GM18873 (cell line): ENCODE measurements around the gene SLC17A3.
A peak's percentile ranks its signal among the peaks of the same experiment; 100 is the strongest.

Source experiments
- ATAC-seq: cut with Tn5 transposase; IDR thresholded peaks from one replicate; pipeline ENCODE4 v1.9.1; 2021; ENCODE audit warnings: mild to moderate bottlenecking, moderate library complexity, moderate number of reproducible peaks; ENCODE audit not compliant: unreplicated experiment, low FRiP score

SLC17A3 gene

DNA sequence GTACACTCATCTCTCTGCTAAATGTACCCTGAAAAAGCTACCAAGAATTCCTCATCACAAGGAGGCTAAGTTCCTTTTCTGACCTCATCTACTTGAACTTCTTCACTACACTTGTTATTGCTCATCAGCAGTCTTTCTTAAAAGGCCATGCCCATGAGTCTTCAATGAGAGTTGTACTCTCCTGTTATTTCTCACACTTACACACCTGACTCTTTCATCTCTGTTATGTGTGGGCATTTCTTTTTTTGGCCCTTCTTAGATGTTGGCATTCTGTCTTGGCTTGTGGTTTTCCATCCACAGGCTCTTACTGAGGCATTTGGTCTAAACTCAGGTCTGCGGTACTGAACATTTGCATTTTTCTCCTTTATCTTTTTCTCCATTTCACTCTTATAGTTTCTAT lies 31.5 kb downstream of the SLC17A3 start:
- ATAC-seq, result no peak

DNA sequence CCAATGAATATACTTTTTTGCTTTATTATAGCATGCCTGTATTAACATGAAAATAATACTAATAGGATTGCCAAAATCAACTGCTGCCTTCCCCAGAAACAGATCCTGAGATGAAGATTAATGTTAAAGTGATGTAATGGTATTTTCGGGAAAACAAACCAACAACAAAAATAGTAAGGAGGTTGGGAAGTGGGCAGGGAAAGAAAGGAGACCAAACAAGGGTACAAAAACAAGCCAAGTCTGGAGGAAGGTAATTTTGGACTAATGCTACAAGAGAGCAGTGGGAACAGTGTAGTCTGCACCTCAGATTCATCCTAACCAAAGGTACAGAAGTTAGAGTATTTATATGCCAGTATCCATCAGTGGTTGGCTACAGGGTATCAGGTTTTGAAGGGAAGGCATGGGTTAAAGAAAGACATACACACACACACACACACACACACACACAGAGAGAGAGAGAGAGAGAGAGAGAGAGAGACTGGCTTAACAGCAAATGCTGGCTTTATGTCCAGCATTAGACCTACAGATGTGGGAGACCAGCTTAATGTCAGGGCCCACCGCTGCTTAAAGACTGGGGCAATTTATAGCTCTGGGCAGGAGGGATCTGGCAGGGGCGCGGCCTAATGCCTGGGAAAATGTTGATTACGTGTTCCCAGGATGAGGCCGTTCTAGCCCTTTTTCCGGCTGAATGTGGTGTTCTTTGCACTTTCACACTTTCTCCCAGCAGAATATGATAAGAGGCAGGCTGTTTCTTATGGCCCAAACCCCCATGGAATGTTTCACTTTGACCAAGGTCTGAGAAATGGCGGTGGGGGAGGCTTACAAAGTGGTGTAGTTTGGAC lies 38.4 kb downstream of the SLC17A3 start:
- no peak for ATAC-seq

DNA sequence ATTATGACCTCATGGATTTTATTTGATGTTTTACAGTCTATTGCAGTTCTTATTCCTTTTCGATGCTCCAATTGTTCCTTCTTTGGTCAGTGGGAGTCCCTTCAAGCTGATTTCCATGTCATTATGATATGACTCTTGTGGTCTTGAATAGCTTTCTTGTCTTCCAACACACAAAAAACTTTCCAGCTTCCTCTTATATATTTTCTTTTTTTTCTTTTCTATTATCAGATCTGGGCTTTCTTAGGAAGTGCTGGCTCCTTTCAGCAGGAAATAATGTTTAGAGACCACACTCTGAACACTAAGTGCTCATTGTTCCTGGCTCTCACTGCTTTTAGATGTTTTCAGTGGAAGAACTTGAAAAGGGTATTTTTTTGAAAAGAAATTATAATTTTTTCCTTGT lies 39.1 kb downstream of the SLC17A3 start:
- ATAC-seq, result no peak

DNA sequence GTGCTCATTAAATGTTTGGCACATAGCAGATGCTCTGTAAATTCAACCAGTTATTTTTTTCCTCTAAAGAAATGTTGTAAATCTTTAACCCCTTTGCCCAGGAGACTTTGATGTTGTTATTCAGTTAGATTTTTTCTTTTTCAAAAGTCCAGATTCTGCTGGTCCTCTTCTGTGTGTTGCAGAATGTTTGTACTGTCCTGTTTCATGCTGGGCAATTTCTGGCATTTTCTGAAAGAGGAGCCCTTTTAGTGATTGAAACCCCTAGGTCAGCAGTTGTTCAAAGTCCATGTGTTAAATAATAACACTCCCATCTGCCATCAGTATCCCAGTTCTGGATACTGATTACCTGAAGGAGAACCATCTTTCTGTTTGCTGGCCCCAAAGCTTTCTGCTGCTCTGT lies 40.9 kb downstream of the SLC17A3 start:
- no peak for ATAC-seq

- ATAC-seq, result no peak
These were observed 41.4 kb downstream of the SLC17A3 start for GRCh38 chr6:25832670-25833069.

DNA sequence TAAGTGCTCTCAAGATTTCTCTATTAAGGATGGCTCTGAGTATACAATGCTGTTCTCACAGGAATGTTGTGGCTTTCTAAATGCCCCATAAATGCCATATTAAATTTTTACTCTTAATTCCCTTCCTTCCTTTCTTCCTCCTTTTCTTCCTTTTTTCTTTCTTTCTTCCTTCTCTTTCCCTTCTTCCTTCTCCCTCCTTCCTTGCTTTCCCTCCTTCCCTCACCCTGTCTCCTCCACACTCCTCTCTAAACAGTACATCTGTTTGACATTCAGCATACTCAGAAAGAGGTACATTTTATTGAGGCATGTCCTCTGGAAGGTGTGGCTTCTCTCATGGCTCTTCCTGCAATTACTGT lies 41.8 kb downstream of the SLC17A3 start:
- ATAC-seq, result no peak

- no peak for ATAC-seq
These were observed 42.3 kb downstream of the SLC17A3 start, which contains the start of gene SLC17A1 for GRCh38 chr6:25831532-25832306. TSS of gene SLC17A1 (minus strand) at chr6:25832052. CDS start at chr6:25830557, 1,495 bp downstream.

- ATAC-seq, result no peak
These were observed 43.6 kb downstream of the SLC17A3 start for GRCh38 chr6:25830458-25830857.

GRCh38 chr6:25829375-25829774 lies 44.7 kb downstream of the SLC17A3 start:
- ATAC-seq, result peak; percentile 55

GRCh38 chr6:25821341-25821740 lies 52.7 kb downstream of the SLC17A3 start:
- ATAC-seq, result no peak

DNA sequence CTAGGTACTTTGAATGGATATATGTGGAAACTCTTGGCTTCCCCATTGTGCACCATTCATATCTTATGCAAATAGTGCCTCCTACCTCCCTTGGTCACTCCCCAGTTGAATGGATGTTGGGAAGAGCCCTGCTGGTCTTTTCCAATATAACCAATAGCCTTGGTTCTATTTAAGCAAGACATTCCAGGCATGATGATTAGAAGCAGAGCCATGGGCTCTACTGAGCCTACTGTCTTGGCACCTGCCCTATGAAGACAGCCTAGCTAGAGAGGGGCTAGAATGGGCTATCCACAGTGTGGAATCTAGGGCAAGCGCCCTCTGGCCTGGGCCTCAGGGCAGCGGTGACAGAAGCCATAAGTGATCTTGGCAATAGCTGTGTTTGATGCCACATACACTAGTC lies 57.8 kb downstream of the SLC17A3 start:
- no peak for ATAC-seq

- no peak for ATAC-seq
These were observed 58.8 kb downstream of the SLC17A3 start for GRCh38 chr6:25815194-25815593.

- ATAC-seq, result no peak
These were observed 69.2 kb downstream of the SLC17A3 start for GRCh38 chr6:25804804-25805203.

DNA sequence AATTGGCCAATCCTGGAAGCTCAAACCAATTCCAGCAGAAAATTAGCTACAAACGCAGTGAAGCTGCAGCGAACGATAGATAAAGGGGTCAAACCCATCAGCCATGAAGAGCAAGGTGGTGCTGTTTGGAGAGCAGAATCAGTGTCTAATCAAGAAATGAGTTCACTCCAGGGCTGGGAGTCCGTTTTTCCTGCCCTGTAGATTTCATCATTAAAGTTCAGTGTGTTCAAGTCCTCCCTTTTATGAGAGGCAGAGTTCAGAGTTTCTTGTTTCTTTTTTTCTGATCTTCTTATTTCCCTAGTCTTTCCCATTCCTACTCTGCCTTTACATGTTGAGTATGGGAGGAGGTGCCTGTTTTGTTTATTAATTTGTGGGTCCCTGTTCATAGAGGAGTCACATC lies 72.6 kb downstream of the SLC17A3 start:
- ATAC-seq, result no peak
